Naive thymus-derived CD4-positive, alpha-beta T cell (primary cell): ENCODE results near the gene TRIM74. TPM values are rescaled to one million over a fixed set of nuclear protein-coding genes. Genes with fewer than 3 reads are reported as not detected.
A peak's percentile ranks its signal among the peaks of the same experiment; 100 is the strongest.
"Not testable (repeated sequence)": the region's sequence is repeated elsewhere in the genome, so short reads cannot be mapped to it uniquely, and the experiment has no call there.

Experiments
- ATAC-seq: fragments of 150-1000 bp; cut with Tn5 transposase; 2 replicates; pipeline ENCODE4 v1.10.0; 2021; ENCODE audit warnings: mild to moderate bottlenecking, moderate library complexity
- CTCF ChIA-PET: fragments of 350-600 bp; sonication (Branson Sonifier 250); formaldehyde crosslinking; loops from one replicate; lab custom pipeline; 2021; ENCODE audit warnings: antibody characterized with exemption; lab: Charles Lee
- POLR2A ChIA-PET: fragments of 350-600 bp; sonication (Branson Sonifier 250); formaldehyde crosslinking; loops from one replicate; lab custom pipeline; 2021; ENCODE audit warnings: antibody characterized with exemption, inconsistent platforms; lab: Charles Lee
- DNase-seq, 9 donors: peaks; one replicate each; pipeline versions ENCODE4 v3.0.0 to v3.0.0-alpha.2; 2020 to 2022; ENCODE audit warnings: mixed read lengths in 1 of 9
- H3K27ac ChIP-seq: one replicate; pipeline ENCODE4 v1.7.0; 2013; ENCODE audit warnings: mild to moderate bottlenecking, low read depth, low read length, moderate library complexity
- H3K27me3 ChIP-seq, 2 donors: one replicate each; pipeline ENCODE4 v1.7.0; 2013; ENCODE audit warnings: low read length in 2 of 2, mild to moderate bottlenecking in 2 of 2, moderate library complexity in 2 of 2; ENCODE audit not compliant: control insufficient read depth in 2 of 2, insufficient read depth in 2 of 2
- H3K36me3 ChIP-seq, 3 experiments: 1 replicate in 2 of 3; 2 replicates in 1 of 3; pipeline ENCODE4 v1.7.0; 2013; ENCODE audit warnings: low read length in 3 of 3, mild to moderate bottlenecking in 3 of 3, moderate library complexity in 1 of 3; ENCODE audit not compliant: insufficient read depth in 3 of 3, control insufficient read depth in 2 of 3
- H3K4me1 ChIP-seq, 2 donors: one replicate each; pipeline ENCODE4 v1.7.0; 2013; ENCODE audit warnings: low read length in 2 of 2, mild to moderate bottlenecking in 2 of 2, moderate library complexity in 1 of 2; ENCODE audit not compliant: control insufficient read depth in 2 of 2, insufficient read depth in 2 of 2
- H3K4me3 ChIP-seq: 2 replicates; pipeline ENCODE4 v1.7.0; 2013; ENCODE audit warnings: mild to moderate bottlenecking, low read length
- H3K9me3 ChIP-seq, 3 experiments: 1 replicate in 2 of 3; 2 replicates in 1 of 3; pipeline ENCODE4 v1.7.0; 2013; ENCODE audit warnings: low read length in 3 of 3; ENCODE audit not compliant: control insufficient read depth in 2 of 3
- H3K27ac Mint-ChIP-seq, 9 donors: one replicate each; pipeline ENCODE4 v1.8.0; 2020 to 2022; ENCODE audit warnings: mixed read lengths in 9 of 9, mild to moderate bottlenecking in 8 of 9, moderate library complexity in 5 of 9, inconsistent platforms in 2 of 9
- H3K27me3 Mint-ChIP-seq, 5 donors: one replicate each; pipeline ENCODE4 v1.8.0; 2021 to 2022; ENCODE audit warnings: mixed read lengths in 5 of 5, mild to moderate bottlenecking in 1 of 5
- H3K36me3 Mint-ChIP-seq, 5 donors: one replicate each; pipeline ENCODE4 v1.8.0; 2020 to 2022; ENCODE audit warnings: mixed read lengths in 5 of 5, mild to moderate bottlenecking in 3 of 5, inconsistent platforms in 1 of 5
- H3K4me1 Mint-ChIP-seq, 7 donors: one replicate each; pipeline ENCODE4 v1.8.0; 2020 to 2022; ENCODE audit warnings: mixed read lengths in 7 of 7, mild to moderate bottlenecking in 3 of 7, inconsistent platforms in 1 of 7
- H3K4me3 Mint-ChIP-seq, 10 donors: one replicate each; pipeline ENCODE4 v1.8.0; 2020 to 2022; ENCODE audit warnings: mild to moderate bottlenecking in 10 of 10, mixed read lengths in 10 of 10, moderate library complexity in 6 of 10, inconsistent platforms in 2 of 10
- H3K9me3 Mint-ChIP-seq, 11 donors: one replicate each; pipeline ENCODE4 v1.8.0; 2020 to 2022; ENCODE audit warnings: mixed read lengths in 11 of 11, mild to moderate bottlenecking in 4 of 11, inconsistent platforms in 1 of 11, moderate library complexity in 1 of 11
- intact Hi-C, 2 donors: fragments of 100-400 bp; cut with micrococcal nuclease; formaldehyde crosslinking; loops; one replicate each; pipeline ENCODE4 v1.15.1; 2023
- polyA plus RNA-seq, 2 donors: library from polyadenylated mRNA; unstranded; fragments of 300-500 nt; fragmentation: Illumina TruSeq; gene quantifications; one replicate each; pipeline ENCODE4 v1.2.3, GENCODE V29; 2021
- total RNA-seq, 6 experiments: library from RNA in 5 of 6; stranded (reverse) in 5 of 6; gene quantifications; 1 replicate in 5 of 6; 2 replicates in 1 of 6; pipeline ENCODE4 v1.2.3 and lab custom pipeline; 2021 to 2026

Gene TRIM74
- total and polyA plus RNA-seq, 7 experiments from 2014 or later = 0.31 to 9.4 (median 4.4) TPM; not detected in 1

DNA sequence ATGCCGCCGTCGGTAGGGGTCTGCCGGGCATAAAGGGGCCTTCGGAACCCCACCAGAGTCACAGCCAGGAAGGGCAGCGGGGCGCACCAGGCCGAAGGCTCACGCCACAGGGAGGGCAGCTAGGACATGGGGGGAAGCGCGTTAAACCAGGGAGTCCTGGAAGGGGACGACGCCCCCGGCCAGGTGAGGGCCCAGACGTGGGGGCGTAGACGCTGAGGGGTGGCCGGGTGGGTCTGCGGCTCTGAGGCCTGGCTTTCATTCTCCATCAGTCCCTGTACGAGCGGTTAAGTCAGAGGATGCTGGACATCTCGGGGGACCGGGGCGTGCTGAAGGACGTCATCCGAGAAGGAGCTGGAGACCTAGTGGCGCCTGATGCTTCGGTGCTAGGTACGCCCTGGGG is 422 bp upstream of the TRIM74 start:
- CTCF ChIA-PET, ATAC-seq, H3K9me3 ChIP-seq, POLR2A ChIA-PET, H3K4me3 Mint-ChIP-seq, intact Hi-C loops, H3K27ac Mint-ChIP-seq, H3K36me3 ChIP-seq, H3K27me3 Mint-ChIP-seq, H3K9me3 Mint-ChIP-seq, H3K36me3 Mint-ChIP-seq, H3K4me1 ChIP-seq, H3K4me3 ChIP-seq, H3K27ac ChIP-seq, H3K4me1 Mint-ChIP-seq, H3K27me3 ChIP-seq, DNase-seq: not testable (repeated sequence)

DNA sequence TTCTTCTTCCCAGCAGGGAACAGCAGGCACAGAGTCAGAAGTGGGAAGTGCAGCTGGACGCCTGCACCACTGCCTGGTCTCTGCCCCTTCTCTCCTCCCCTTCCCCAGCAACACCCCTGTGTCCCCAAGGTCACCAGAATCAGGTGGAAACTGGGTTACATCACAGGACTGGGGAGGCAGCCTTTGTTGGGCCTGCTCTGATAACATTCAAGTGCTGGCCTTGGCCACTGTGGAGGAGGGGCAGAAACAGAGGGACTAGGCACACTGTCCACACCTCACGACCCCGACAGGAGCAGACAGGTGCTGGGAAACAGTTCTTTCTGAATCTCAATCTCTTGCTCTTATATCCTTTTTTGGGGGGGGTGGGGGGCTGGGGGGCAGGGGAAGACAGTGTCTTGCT is 2.4 kb downstream of the TRIM74 start:
- H3K9me3 Mint-ChIP-seq, H3K27ac Mint-ChIP-seq, H3K4me1 ChIP-seq, H3K36me3 ChIP-seq, H3K4me3 Mint-ChIP-seq, H3K4me1 Mint-ChIP-seq, intact Hi-C loops, H3K27ac ChIP-seq, H3K9me3 ChIP-seq, CTCF ChIA-PET, H3K36me3 Mint-ChIP-seq, H3K27me3 Mint-ChIP-seq, DNase-seq, H3K27me3 ChIP-seq, POLR2A ChIA-PET, ATAC-seq, H3K4me3 ChIP-seq: not testable (repeated sequence)

DNA sequence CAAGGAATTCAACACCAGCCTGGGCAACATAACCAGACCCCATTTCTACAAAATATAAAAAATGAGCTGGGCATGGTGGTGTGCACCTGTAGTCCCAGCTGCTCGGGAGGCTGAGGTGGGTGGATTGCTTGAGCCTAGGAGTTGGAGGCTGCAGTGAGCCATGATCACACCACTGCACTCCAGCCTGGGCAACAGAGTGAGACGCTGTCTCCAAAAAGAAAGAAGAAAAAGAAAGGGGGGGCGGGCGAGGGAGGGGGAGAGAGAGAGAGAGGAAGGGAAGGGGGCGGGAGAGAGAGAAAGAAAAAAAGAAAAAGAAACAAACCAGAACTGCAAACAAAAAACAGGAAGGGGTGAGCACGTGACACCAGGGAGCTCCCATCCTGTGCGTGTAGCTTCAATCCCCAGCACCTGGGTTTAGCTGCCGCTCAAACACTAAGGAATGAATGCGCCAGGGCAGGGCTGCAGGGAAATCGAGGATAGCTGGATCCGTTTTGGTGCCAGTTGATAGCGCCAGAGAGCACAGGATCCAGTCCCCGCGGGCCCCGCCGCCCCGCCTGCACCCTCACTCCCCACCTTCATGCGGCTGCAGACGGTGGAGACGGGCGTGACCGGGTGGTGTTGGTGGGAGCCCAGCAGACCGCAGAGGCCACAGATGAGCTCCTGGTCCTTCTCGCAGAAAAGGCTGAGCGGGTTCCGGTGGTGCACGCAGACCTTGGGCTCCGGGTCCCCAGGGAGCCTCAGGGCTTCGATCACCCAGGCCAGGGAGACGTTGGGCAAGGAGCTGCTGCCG is 3.9 kb downstream of the TRIM74 start:
- H3K4me3 ChIP-seq, H3K4me1 Mint-ChIP-seq, H3K27ac Mint-ChIP-seq, H3K9me3 Mint-ChIP-seq, H3K27me3 ChIP-seq, intact Hi-C loops, H3K4me3 Mint-ChIP-seq, DNase-seq, H3K9me3 ChIP-seq, H3K36me3 ChIP-seq, H3K4me1 ChIP-seq, CTCF ChIA-PET, H3K27ac ChIP-seq, POLR2A ChIA-PET, H3K27me3 Mint-ChIP-seq, H3K36me3 Mint-ChIP-seq: not testable (repeated sequence)
- peak; percentile 80 for ATAC-seq

DNA sequence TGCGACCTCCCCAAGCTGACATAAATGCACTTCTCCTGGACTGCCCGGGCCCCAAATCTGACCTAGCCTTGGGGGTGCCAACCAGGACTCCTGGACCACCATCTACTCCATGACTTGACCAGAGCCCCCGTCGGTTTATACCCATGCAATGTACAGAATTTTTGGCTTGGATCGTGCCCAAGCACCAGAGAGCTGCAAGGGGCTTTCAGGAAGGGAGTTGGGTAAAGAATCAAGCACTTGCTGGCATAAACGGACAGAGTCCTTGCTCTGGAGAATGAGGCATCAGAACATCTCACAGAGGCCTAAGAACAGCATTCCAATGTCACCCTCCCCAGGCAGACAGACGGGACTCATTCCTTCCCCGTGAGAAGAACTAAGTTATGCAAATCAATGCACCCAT is 6.2 kb downstream of the TRIM74 start:
- CTCF ChIA-PET, H3K27me3 Mint-ChIP-seq, H3K4me1 Mint-ChIP-seq, H3K9me3 Mint-ChIP-seq, H3K27ac Mint-ChIP-seq, H3K36me3 Mint-ChIP-seq, ATAC-seq, H3K36me3 ChIP-seq, H3K4me3 ChIP-seq, H3K4me3 Mint-ChIP-seq, intact Hi-C loops, H3K4me1 ChIP-seq, POLR2A ChIA-PET, DNase-seq, H3K9me3 ChIP-seq, H3K27me3 ChIP-seq, H3K27ac ChIP-seq: not testable (repeated sequence)

DNA sequence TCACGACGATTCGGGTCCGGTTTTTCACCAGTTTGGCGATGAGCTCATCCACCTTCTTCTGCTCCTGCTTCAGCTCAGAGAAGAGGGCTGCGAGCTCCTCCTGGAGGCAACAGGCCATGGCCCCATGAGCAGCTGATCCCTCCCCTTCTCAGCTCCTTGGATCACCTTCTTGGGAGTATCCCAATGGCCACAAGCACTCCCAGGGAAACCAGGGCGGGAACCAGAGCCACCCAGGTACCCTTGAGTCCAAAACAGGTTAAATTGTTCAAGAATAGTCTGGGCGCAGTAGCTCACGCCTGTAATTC is 8.0 kb downstream of the TRIM74 start:
- DNase-seq, H3K27me3 Mint-ChIP-seq, H3K36me3 Mint-ChIP-seq, H3K4me3 Mint-ChIP-seq, intact Hi-C loops, H3K9me3 Mint-ChIP-seq, H3K4me1 Mint-ChIP-seq, H3K36me3 ChIP-seq, H3K4me1 ChIP-seq, H3K27me3 ChIP-seq, H3K27ac ChIP-seq, ATAC-seq, POLR2A ChIA-PET, H3K9me3 ChIP-seq, H3K27ac Mint-ChIP-seq, H3K4me3 ChIP-seq, CTCF ChIA-PET: not testable (repeated sequence)

DNA sequence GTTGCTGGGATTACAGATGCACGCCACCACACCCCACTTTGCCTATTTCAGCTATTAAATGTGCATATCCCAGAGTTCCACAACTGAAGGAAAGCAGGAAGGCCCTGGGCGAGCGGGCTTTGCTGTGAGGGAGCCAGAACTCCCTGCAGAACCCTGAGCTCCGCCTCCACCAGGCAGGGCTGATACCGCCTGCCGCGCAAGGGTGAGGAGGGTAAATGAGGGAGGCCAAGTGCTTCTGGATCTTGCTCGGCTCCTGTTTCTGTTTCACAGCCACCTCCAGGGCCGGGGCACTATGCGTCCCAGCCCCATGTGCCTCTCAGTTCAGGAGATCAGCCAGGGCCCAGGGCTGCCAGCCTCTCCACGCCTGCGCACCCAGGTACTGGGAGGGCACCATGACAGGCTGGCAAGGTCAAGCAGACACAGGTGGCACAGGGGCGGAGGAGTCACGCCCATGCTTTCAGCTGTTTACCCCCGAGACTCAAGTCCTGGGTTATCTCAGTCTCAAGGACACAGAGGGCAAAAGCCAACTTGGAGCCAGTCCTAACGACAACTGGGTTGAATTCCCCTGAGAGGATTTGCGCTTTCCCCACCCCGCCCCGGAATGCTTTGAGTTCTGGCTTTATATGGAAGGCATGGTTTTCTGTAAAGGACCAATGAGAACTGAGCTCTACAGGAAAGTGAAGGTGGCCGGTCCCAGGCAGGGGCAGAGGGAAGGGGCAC is 8.5 kb downstream of the TRIM74 start:
- DNase-seq, H3K9me3 ChIP-seq, H3K9me3 Mint-ChIP-seq, H3K36me3 Mint-ChIP-seq, H3K27ac Mint-ChIP-seq, H3K4me3 Mint-ChIP-seq, H3K4me1 ChIP-seq, H3K4me1 Mint-ChIP-seq, POLR2A ChIA-PET, H3K36me3 ChIP-seq, H3K27ac ChIP-seq, H3K4me3 ChIP-seq, CTCF ChIA-PET, ATAC-seq, intact Hi-C loops, H3K27me3 ChIP-seq, H3K27me3 Mint-ChIP-seq: not testable (repeated sequence)

DNA sequence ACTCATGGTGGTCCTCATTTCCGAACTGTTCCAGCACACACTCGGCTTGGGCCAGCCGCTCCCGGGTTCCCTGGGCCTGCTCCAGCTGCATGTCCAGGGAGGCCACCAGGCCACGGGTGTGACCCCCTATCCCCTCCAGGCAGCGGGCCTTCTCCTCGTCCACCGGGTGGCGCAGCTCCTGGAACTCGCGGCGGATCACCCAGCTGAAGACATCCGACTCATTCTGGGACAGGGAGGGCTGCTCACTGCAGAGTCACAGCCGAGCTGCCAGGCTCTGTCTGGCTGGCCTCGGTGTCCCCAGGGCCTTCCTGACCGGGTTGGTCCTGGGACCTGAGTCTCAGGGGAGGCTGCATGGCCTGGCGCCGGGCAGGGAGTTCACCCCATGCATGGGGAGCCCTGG is 9.2 kb downstream of the TRIM74 start:
- CTCF ChIA-PET, POLR2A ChIA-PET, H3K27me3 Mint-ChIP-seq: not testable (repeated sequence)

More for the DNA sequence above, 9.2 kb downstream of the TRIM74 start:
- H3K4me3 Mint-ChIP-seq, H3K36me3 Mint-ChIP-seq, H3K4me3 ChIP-seq, DNase-seq, H3K27ac ChIP-seq, H3K4me1 Mint-ChIP-seq, H3K9me3 ChIP-seq, H3K4me1 ChIP-seq, ATAC-seq, H3K9me3 Mint-ChIP-seq, H3K27ac Mint-ChIP-seq, H3K27me3 ChIP-seq, intact Hi-C loops, H3K36me3 ChIP-seq: not testable (repeated sequence)
